Stomach (tissue), 4 donors: ENCODE results near the gene DOCK4.

Experiments used
- CTCF ChIP-seq, 7 experiments: fragments of 450-650 bp in 4 of 7; fragments of 200-600 bp in 3 of 7; sonication (generic) in 3 of 7; IDR thresholded peaks; one replicate each; pipeline ENCODE4 v1.5.1; 2016 to 2019; ENCODE audit warnings: antibody characterized with exemption in 7 of 7, control low read depth in 2 of 7, mild to moderate bottlenecking in 1 of 7
- EP300 ChIP-seq: sonication (generic); formaldehyde crosslinking; IDR thresholded peaks from one replicate; pipeline ENCODE4 v1.6.1; 2017; ENCODE audit warnings: antibody characterized with exemption
- POLR2A ChIP-seq, 4 donors: fragments of 450-650 bp; IDR thresholded peaks; one replicate each; pipeline ENCODE4 v1.6.1; 2016; ENCODE audit warnings: antibody characterized with exemption in 4 of 4, control low read depth in 2 of 4, mild to moderate bottlenecking in 1 of 4, moderate library complexity in 1 of 4
- POLR2AphosphoS5 ChIP-seq, 3 donors: sonication (generic); formaldehyde crosslinking; IDR thresholded peaks; one replicate each; pipeline ENCODE4 v1.6.1; 2016; ENCODE audit warnings: antibody characterized with exemption in 3 of 3

- no peak for TF ChIP-seq POLR2AphosphoS5 (IDR thresholded peaks at IDR 0.05)
- TF ChIP-seq CTCF (IDR thresholded peaks at IDR 0.05) = no peak
- TF ChIP-seq EP300 = no peak
- no peak for TF ChIP-seq POLR2A (IDR thresholded peaks at IDR 0.05)
Observed at GRCh38 chr7:112120696-112121217, 85.4 kb downstream of the DOCK4 start.
